ENCODE results near the gene KCNAB1. TPM values are rescaled to one million over a fixed set of nuclear protein-coding genes. Genes with fewer than 3 reads are reported as not detected.

The KCNAB1 gene
- total and polyA plus RNA-seq, 2 donors (not counting 3 experiments of a cell fraction or from before 2014, with no cell fraction given) = 0.21 TPM; not detected in 1

GRCh38 chr3:156586905-156587759 is 466.8 kb downstream of the KCNAB1 start:
- BruUV-seq (replicated peaks) = no TSS peak
- no peaks in the 10 kb centered on the region for H4K20me1 ChIP-seq (replicated peaks; ENCODE audit: control insufficient read depth, extremely low read depth, insufficient read depth, low read length)
- H2AFZ ChIP-seq (ENCODE audit: low read depth, low read length) = no peak overlapping the region
- H3K9me3 ChIP-seq (replicated peaks; ENCODE audit: control insufficient read depth, insufficient read depth, low read length) = no peaks in the 10 kb centered on the region
- TF ChIP-seq EZH2 (IDR thresholded peaks at IDR 0.05; ENCODE audit: borderline replicate concordance, low read depth, low read length, severe bottlenecking) (no peak), FOS (IDR thresholded peaks at IDR 0.05; ENCODE audit: borderline replicate concordance, insufficient read depth, low read length) (no peak), POLR2AphosphoS5 (IDR thresholded peaks at IDR 0.05; ENCODE audit: insufficient read depth, low read depth, low read length) (no peak), POLR2A (IDR thresholded peaks at IDR 0.05; ENCODE audit: low read depth, low read length) (no peak), MYC (IDR thresholded peaks at IDR 0.05; ENCODE audit: low read depth, low read length) (no peak), GATA2 (IDR thresholded peaks at IDR 0.05; ENCODE audit: insufficient read depth, insufficient read length, low read depth, low read length) (no peak), CTCF (IDR thresholded peaks at IDR 0.05; ENCODE audit: extremely low read depth in 1 of 2, insufficient read depth in 1 of 2, low read depth in 1 of 2, low read length in 2 of 2) (no peak), MAX (IDR thresholded peaks at IDR 0.05; ENCODE audit: insufficient read depth, insufficient read length) (no peak), JUN (IDR thresholded peaks at IDR 0.05; ENCODE audit: borderline replicate concordance, insufficient read depth, insufficient read length, low read depth) (no peak)
- no peak overlapping the region for H3K9ac ChIP-seq (replicated peaks; ENCODE audit: extremely low read depth, insufficient read depth, low read length)
- H3K9me1 ChIP-seq (replicated peaks; ENCODE audit: control insufficient read depth, extremely low read depth, insufficient read depth, low read length) = no peaks in the 10 kb centered on the region
- H3K4me1 ChIP-seq (ENCODE audit: control insufficient read depth, extremely low read depth, insufficient read depth, low read length) = no peaks in the 10 kb centered on the region
- ChIA-PET POLR2A (no interaction called here), CTCF (no interaction called here)
- DNase-seq (ENCODE audit: low read depth, low spot score) (no peak), FAIRE-seq (no peak)
- no peak overlapping the region for H3K4me2 ChIP-seq (ENCODE audit: insufficient read depth, low read length)
- no peak overlapping the region for H3K4me3 ChIP-seq (replicated peaks in 1 of 3; ENCODE audit: insufficient read depth in 1 of 3, low read depth in 1 of 3, low read length in 3 of 3)
- no peaks in the 10 kb centered on the region for H3K27me3 ChIP-seq (ENCODE audit: control insufficient read depth in 2 of 2, insufficient read depth in 2 of 2, low read length in 2 of 2)
- dilution Hi-C loops (cut with MboI; ENCODE audit: extremely low pct_ligation_motif_present, low sequenced_read_pairs) (no loop called here), intact Hi-C loops (cut with micrococcal nuclease) (no loop called here)
- no peaks in the 10 kb centered on the region for H3K79me2 ChIP-seq (ENCODE audit: control insufficient read depth, insufficient read depth, low read length)
- H3K27ac ChIP-seq (ENCODE audit: insufficient read depth, low read depth, low read length) = no peak overlapping the region
- H3K36me3 ChIP-seq (ENCODE audit: control insufficient read depth in 2 of 2, extremely low read depth in 1 of 2, insufficient read depth in 2 of 2, low read length in 2 of 2) = no peaks in the 10 kb centered on the region

Data from endothelial cell of umbilical vein (primary cell).